CD4-positive, alpha-beta T cell treated with Interleukin-4 for 1 hour (primary cell): ENCODE data around the gene RUNX2.

Experiments used
- DNase-seq, 2 donors: peaks; one replicate each; pipeline ENCODE4 v3.0.0-alpha.2; 2020 to 2022

RUNX2 gene

DNA sequence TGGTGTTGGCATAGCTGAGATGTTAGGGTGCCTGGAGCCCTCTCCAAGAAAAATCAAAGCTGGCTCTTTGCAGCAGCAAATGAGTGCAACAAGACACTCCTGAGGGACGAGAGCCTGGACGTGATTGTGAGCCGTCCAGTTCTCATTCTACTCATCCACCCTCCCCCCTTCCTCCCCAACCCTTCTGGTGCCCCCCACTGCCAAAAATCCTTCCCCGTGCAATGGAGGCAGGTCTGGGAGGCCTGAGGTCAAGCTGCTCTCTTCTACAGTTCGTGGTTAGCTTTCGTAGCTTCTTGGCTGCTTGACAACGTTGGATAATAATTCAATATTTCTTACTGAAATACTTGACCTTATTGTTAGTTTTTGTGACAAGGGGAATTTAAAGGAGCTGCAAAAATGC is 234.9 kb downstream of the RUNX2 start:
- DNase-seq = no peak

GRCh38 chr6:45563844-45564243 is 235.7 kb downstream of the RUNX2 start:
- DNase-seq = no peak

- no peak for DNase-seq
These were observed 238.8 kb downstream of the RUNX2 start for GRCh38 chr6:45566882-45567281.

GRCh38 chr6:45567879-45568278 is 239.7 kb downstream of the RUNX2 start:
- no peak for DNase-seq

GRCh38 chr6:45568626-45569025 is 240.5 kb downstream of the RUNX2 start:
- DNase-seq = no peak

DNA sequence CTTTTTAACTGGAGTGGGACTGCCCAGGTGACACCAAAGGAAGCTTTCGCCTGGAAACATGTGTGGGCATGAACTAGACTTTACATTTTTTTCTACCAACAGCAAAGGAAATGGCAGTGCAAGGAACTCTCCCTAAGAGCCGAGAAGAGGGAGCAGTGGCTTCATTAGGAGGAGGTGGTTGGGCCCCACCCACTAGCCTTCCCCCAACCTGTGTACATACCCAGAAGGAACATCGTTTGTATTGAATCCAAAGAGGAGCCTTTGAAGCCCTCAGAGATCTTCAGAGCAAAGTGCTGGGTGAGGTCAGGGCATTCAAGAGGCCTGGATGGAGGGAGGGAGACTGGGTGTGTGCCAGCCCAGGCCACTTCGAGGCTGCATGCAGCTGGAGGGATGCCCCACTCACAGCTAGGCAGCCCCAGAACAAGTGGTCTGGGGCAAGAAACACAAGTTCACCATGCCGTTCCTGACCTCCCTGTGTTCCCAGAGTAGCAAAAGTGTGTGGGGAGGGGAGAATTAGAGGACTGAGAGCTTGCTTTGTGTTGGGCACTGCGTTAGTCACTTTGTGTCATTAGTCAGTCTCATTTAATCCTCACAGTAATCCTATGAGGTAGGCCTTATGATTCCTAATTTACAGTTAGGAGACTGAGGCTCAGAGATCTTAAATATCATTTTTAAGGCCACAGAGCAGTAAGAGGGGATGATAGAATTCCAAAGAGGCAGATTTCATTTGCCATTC is 241.2 kb downstream of the RUNX2 start:
- DNase-seq = no peak

GRCh38 chr6:45571159-45571558 is 243.0 kb downstream of the RUNX2 start:
- no peak for DNase-seq

GRCh38 chr6:45572833-45573232 is 244.7 kb downstream of the RUNX2 start:
- DNase-seq = no peak

- DNase-seq = no peak
These were observed 245.9 kb downstream of the RUNX2 start for GRCh38 chr6:45574014-45574461.

DNA sequence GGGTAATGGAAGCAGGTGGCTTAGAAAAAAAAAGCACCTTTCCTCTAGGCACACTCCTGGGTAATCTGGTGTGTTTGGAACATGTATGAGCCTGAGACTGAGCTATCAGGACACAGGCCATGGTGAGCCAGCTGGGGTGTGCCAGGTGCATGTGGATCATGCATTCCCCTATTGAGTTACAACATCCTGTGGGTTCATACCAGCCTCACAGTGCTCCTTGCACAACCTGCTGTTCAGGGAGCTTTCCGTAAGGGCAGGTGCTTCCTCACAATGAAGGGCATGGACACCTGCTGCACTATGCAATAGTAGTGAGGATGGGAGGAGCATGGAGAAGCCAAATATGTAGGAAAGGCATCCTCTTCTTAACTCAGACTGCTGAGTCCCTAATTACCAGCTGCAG is 246.8 kb downstream of the RUNX2 start:
- DNase-seq = no peak

DNA sequence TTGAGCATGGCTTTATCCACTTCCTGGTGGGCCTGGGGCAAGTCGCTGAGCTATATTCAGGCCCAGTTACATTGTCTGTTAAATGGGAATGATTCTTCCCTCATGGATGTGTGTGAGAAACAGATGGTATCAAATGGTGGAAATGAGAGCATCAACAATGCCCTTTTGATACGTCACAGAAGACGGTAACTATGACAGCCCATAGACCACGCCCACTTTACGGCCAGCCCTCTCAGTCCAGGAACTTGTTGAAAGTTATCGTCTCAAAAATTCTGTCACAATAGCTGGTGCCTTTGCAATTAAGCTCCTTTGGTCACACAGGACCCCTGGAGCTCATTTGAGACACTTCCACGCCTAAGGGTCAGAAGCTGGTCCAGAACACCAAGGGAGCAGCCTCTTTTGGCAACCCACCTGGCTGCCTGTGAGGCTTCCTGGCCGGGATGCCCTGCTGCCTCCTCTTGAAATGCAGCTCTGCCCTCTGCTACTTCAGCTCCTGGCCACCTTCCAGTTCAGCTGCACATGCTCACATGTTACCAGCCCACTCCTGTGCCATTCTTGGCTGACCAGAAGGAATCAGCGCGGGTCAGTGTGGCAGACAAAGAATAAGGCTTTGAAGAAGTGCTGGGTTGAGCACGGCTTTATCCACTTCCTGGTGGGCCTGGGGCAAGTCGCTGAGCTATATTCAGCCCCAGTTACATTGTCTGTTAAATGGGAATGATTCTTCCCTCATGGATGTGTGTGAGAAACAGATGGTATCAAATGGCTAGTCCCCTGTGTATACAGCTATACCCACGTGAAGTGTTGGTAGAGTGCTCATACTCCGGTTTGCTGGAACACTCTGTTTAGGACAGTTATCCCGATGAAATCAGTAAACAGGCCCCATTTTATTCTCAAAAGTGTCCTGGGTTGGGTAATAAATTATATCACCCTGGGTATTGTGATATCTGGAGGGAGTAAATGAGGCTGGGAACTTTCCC is 248.8 kb downstream of the RUNX2 start:
- DNase-seq = no peak

- DNase-seq = no peak
These were observed 249.8 kb downstream of the RUNX2 start for GRCh38 chr6:45577836-45578504.

GRCh38 chr6:45584127-45584526 is 256.0 kb downstream of the RUNX2 start:
- peak in 1 of 2 donors; percentile 38 for DNase-seq

GRCh38 chr6:45586216-45587171 is 258.4 kb downstream of the RUNX2 start:
- DNase-seq = peak; percentile 61 to 87

DNA sequence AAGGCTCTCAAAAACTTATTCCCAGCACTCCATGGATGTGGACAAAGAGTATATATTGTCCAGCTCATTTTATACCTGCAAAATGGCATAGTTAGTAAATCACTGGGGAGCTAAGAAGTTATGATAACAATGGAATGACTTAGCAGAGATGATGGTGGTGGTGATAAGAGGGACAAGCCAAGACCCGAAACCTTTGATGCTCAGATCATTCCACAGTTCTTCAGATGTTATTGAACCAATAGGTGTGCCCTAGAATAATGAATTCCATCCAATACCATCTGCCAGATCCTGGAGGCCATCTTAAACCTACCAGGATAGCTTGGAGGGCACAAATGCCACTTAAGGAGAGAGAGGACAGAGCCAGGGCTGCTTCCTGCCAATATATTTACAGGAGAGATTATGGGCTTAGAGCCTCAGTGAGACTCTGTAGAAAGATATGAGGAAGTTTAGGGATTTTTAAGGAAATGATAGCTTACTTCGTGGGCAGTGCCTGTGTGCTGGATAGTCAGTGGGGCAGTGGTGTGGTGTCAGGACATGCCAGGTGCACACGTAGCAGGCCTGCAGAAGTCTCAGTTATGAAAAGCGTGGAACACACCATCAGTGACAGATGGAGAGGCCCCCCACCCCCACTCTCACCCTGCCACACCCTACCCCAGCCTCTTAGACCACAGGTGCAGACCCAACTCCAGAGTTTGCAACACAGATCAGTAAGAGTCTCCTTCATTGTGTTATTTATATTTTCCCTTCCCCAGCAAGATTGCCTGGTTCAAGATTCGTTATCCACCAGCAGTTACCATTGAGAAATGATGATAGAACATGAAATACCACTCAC is 259.3 kb downstream of the RUNX2 start:
- DNase-seq = no peak

GRCh38 chr6:45589367-45589766 is 261.2 kb downstream of the RUNX2 start:
- DNase-seq = no peak

DNA sequence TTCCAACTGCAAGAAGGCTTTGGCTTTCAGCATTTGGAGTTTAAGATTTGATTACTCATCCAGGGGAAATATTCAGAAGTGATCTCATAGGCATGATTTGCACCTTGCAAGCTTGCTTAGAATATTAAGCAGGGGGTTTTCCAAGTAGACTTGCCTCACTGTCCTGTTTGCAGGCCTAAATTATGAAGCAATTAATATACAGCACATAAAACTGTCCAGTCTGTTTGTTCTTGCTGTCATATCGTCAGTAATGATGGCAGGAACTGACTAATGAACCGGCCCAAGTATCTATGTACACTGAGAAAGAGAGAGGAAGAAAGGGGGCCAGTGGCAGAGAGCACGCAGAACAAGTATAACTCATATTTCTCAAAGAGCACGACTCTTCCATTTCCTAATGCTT is 262.1 kb downstream of the RUNX2 start:
- no peak for DNase-seq

DNA sequence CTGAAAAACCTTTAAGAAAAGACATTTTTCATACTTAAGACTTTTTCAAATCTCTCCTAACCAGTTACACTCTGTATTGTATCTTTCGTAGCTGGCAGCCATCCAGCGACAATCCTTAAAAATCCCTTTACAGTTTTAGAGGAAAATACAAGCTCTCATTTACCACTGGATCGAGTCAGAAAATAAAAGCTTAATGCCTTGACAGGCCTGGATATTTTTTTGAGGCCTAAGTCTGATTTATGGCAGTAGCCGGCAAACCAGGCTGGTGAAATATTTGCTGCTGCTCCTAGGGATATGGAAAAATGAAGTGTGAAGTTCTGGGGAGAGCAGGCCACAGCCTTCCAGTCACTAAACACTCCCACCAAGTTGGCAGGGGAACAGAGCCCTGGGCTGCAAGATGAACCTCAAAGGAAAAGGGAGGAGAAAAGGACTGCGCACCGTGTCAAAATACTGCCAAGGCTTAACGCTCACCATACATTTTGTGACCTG is 262.6 kb downstream of the RUNX2 start:
- no peak for DNase-seq

DNA sequence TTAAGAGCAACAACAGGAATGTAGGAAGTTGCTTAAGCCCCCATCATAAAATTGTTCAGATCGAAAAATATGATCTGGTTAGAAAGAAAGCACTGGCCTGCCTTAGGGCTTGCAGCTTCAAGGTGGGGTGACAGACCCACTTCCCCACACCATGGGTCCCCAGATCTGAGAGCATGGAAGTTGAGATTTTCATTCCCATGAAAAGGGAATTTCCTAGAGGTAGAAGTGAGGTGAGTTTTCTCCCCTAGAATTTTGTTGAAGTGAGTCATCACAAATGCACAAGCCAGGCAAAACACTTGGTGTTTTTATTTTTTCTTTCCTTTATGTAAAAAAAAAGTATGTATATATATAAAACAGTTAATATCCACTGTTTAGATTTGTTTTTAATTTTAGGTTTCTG is 263.2 kb downstream of the RUNX2 start:
- DNase-seq = no peak

GRCh38 chr6:45591890-45592289 is 263.8 kb downstream of the RUNX2 start:
- no peak for DNase-seq

- no peak for DNase-seq
These were observed 264.9 kb downstream of the RUNX2 start for GRCh38 chr6:45592991-45593390.
